ENCODE measurements around the gene SIGLEC9. TPM values are rescaled to one million over a fixed set of nuclear protein-coding genes. Genes with fewer than 3 reads are reported as not detected.

SIGLEC9 gene
- 1 to 10 TPM in 1 of 2 donors, under 1 TPM in 1; 0.74 to 1.6 TPM for total RNA-seq

DNA sequence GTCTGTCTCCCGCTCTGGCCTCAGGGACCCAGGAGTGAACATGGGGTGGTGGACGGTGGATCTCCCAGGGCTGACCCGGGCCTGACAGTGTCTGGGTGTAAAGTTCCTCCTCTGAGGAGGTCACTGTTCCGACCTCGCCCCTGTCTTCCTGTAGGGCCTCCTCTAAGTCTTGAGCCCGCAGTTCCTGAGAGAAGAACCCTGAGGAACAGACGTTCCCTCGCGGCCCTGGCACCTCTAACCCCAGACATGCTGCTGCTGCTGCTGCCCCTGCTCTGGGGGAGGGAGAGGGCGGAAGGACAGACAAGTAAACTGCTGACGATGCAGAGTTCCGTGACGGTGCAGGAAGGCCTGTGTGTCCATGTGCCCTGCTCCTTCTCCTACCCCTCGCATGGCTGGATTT lies at the start of gene SIGLEC9:
SIGLEC9 (plus strand) TSS at position 178 of the 400 bp plus-strand sequence; CDS start at position 247, 69 bp downstream.
- peaks cover 86% of the 10 kb centered on the region for H3K4me1 Mint-ChIP-seq (ENCODE audit: low read depth)
- H3K4me3 Mint-ChIP-seq: peak within 1 kb of the TSS; percentile 62 to 77
- no peak for ATAC-seq (replicated peaks in 1 of 2)
- no peak for DNase-seq
- no peak within 1 kb of the TSS for H3K27ac Mint-ChIP-seq
- H3K36me3 Mint-ChIP-seq (ENCODE audit: insufficient read depth in 2 of 2): no peaks in the 10 kb centered on the region
- H3K9me3 Mint-ChIP-seq: no peaks in the 10 kb centered on the region
- H3K27me3 Mint-ChIP-seq (ENCODE audit: low read depth): no peaks in the 10 kb centered on the region

DNA sequence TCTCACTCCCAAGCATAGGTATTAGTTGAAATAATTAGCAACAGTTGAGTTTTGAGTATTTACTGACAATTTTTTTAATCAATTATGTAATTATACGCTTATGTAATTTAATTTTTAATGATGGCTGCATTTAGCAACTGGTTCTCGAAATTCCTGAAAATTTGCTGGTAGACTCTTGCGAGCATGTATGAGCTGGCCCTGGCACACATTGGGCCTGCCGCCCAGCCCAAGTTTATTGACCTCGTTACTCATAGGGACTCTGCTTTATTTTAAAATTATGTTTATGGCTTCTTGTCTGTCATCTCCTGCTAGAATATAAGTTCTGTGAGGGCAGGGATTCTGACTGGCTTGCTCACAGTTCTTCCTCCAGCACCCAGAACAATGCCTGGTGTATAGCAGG lies 48.7 kb upstream of the SIGLEC9 start:
- no peak for ATAC-seq (replicated peaks in 1 of 2)
- H3K4me3 Mint-ChIP-seq: no peak overlapping the region

DNA sequence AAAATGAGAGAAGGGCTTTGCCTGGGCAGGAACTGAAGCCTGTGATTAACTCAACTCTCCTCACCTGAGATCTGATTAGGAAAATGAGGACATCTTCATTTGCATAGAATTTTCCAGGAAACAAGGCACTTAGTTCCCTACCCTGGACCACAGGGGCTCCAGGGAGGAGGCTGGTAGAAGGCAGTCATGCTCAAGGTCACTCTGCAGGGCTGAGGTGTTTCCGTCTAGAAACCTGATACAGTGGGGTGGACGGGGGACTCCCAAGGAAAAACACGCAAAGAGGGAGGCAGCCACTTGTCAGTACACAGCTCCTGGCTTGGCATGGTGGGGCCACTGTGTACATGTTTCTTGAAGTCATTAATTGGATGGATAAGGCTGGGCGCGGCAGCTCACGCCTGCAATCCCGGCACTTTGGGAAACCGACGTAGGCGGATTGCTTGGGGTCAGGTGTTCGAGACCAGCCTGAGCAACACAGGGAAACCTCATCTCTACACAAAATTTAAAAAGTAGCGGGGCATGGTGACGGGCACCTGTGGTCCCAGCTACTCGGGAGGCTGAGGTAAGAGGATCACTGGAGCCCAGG lies 48.0 kb upstream of the SIGLEC9 start:
- ATAC-seq (replicated peaks in 1 of 2) (no peak), DNase-seq (no peak)
- H3K4me3 Mint-ChIP-seq: no peak overlapping the region
- H3K27ac Mint-ChIP-seq: no peak overlapping the region
- peaks cover 0 to 1% of the 10 kb centered on the region in 2 donors for H3K9me3 Mint-ChIP-seq
- peaks cover 0 to 8% of the 10 kb centered on the region in 2 donors for H3K36me3 Mint-ChIP-seq (ENCODE audit: insufficient read depth in 2 of 2)
- peaks cover 19% of the 10 kb centered on the region for H3K27me3 Mint-ChIP-seq (ENCODE audit: low read depth)
- H3K4me1 Mint-ChIP-seq (ENCODE audit: low read depth): no peaks in the 10 kb centered on the region

More for the DNA sequence above, 48.7 kb upstream of the SIGLEC9 start:
- Mint-ChIP-seq H3K27ac (no peak overlapping the region), H3K36me3 (ENCODE audit: insufficient read depth in 2 of 2) (peaks cover 0 to 8% of the 10 kb centered on the region in 2 donors), H3K27me3 (ENCODE audit: low read depth) (peaks cover 19% of the 10 kb centered on the region), H3K9me3 (peaks cover 0 to 1% of the 10 kb centered on the region in 2 donors), H3K4me1 (ENCODE audit: low read depth) (no peaks in the 10 kb centered on the region)
- no peak for DNase-seq

DNA sequence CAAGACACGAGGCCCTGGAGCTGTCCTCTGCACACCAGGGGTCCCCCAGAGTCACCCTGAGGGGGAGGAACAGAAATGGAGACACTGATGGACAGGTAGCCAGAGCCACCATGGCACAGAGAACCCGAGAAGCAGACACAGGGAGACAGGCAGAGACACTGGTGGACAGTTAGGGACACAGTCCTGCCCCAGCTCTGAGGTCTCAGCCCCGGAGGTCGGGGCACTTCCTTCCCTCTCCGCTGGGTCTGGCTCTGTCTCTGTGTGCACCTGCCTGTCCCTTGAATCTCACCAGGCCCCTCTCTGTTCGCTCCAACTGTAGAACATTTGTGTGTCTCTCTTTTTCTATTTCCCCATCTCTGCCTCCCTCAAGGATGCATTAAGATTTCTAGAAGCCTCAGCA lies 46.6 kb upstream of the SIGLEC9 start:
- Mint-ChIP-seq H3K27me3 (ENCODE audit: low read depth) (peaks cover 28% of the 10 kb centered on the region), H3K9me3 (peaks cover 0 to 1% of the 10 kb centered on the region in 2 donors), H3K4me1 (ENCODE audit: low read depth) (no peaks in the 10 kb centered on the region), H3K4me3 (no peak overlapping the region), H3K36me3 (ENCODE audit: insufficient read depth in 2 of 2) (peaks cover 0 to 8% of the 10 kb centered on the region in 2 donors), H3K27ac (no peak overlapping the region)
- DNase-seq: no peak
- no peak for ATAC-seq (replicated peaks in 1 of 2)

DNA sequence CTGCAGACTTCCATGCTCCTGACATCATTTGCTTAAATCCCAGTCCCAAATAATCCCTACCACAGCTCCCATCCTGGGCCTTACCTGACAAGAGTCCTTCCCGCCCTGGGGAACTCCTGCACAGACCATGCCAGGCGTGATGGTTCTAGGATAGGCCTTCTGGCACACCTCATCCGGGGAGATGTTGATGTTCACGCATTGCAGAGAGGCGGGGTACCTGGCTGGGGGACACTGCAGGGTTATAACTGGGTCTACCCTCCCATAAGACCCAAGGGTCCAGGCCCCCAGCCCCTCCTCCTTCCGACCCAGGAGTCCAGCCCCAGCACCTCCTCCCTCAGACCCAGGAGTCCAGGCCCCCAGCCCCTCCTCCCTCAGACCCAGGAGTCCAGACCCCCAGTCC lies 46.0 kb upstream of the SIGLEC9 start:
- Mint-ChIP-seq H3K27ac (no peak overlapping the region), H3K36me3 (ENCODE audit: insufficient read depth in 2 of 2) (peaks cover 0 to 3% of the 10 kb centered on the region in 2 donors), H3K27me3 (ENCODE audit: low read depth) (peaks cover 28% of the 10 kb centered on the region), H3K4me1 (ENCODE audit: low read depth) (peaks cover 4% of the 10 kb centered on the region), H3K9me3 (peaks cover 0 to 1% of the 10 kb centered on the region in 2 donors), H3K4me3 (no peak overlapping the region)
- no peak for DNase-seq
- ATAC-seq (replicated peaks in 1 of 2): no peak

DNA sequence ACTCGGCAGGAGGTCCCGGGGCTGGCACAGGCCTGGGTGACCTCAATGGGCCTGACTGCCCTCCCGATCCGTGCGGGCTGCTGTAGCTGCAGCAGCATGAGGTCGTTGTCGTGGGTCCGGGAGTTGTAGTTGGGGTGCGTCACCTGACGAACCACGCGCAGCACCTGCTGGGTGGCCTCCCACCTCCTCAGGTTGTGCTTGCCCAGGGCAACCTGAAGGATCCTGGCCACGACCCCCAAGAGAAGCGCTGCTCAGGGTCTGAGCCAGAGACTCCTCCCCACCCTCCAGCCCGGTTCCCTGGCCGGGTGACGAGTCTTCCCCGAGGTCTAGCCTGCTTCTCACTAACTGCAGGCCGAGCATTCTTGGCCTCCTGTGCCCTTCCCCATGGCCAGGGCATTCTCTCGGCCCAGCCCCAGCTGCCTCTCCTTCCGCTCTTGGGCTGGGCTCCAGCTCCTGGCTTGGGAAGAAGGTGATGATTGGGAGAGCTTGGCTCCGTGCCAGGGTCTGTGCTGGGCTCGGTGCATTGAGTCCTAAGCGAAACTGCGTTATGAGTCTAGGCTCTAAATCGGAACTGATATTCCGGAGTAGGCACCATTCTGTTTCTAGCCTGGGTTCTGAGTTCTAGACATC lies 45.1 kb upstream of the SIGLEC9 start:
- Mint-ChIP-seq H3K4me1 (ENCODE audit: low read depth) (peaks cover 4% of the 10 kb centered on the region), H3K9me3 (no peaks in the 10 kb centered on the region), H3K27me3 (ENCODE audit: low read depth) (peaks cover 22% of the 10 kb centered on the region), H3K27ac (no peak overlapping the region), H3K4me3 (no peak overlapping the region), H3K36me3 (ENCODE audit: insufficient read depth in 2 of 2) (no peaks in the 10 kb centered on the region)
- DNase-seq (no peak), ATAC-seq (replicated peaks in 1 of 2) (no peak)

DNA sequence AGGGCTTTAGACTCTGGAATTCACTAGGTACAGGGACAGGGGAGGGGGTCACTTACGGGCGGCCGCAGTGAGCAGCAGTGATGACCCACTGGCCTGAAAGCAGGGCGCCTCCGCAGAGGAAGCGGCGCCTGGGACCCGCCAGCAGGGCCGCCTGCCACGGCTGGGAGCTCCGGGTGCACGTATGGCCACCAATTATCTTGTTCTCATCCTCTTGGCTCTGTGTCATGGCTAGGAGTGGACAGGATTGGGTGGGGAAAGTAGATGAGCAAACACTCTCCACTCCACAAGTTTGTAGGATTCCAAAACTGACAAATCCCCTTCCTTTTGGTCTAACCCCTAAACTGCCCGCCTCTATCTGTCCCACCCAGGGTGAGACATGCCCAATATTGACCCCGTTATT lies 43.2 kb upstream of the SIGLEC9 start:
- DNase-seq (no peak), ATAC-seq (replicated peaks in 1 of 2) (no peak)
- Mint-ChIP-seq H3K36me3 (ENCODE audit: insufficient read depth in 2 of 2) (no peaks in the 10 kb centered on the region), H3K4me1 (ENCODE audit: low read depth) (peaks cover 4% of the 10 kb centered on the region), H3K27ac (no peak overlapping the region), H3K27me3 (ENCODE audit: low read depth) (peaks cover 19% of the 10 kb centered on the region), H3K4me3 (no peak overlapping the region), H3K9me3 (no peaks in the 10 kb centered on the region)

DNA sequence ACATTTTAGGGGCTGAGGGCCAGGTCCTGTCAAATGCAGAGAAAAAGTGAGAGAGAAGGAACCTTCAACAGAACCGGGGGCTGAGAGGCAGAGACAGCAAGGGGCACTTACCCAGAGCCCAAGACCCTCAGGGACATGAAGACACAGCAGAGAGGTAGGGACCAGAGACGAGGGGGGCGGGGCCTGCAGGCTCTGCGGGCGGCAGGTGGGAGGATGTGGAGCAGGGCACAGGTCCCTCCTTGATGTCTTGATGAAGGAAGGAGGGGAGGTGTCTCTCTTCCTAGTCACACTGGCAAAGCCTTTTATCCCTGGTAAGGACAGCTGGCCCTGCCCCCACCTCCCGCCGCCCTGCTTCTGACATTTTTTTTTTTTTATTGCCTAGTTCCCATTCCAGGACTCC lies 42.1 kb upstream of the SIGLEC9 start, which contains the start of gene KLK14:
KLK14 (minus strand) TSS at position 277 of the 400 bp plus-strand sequence; CDS start at position 4, 273 bp downstream.
- H3K4me1 Mint-ChIP-seq (ENCODE audit: low read depth): peaks cover 4% of the 10 kb centered on the region
- H3K27me3 Mint-ChIP-seq (ENCODE audit: low read depth): peaks cover 19% of the 10 kb centered on the region
- no peak within 1 kb of the TSS for H3K27ac Mint-ChIP-seq
- ATAC-seq (replicated peaks in 1 of 2): no peak
- no peaks in the 10 kb centered on the region for H3K9me3 Mint-ChIP-seq
- H3K36me3 Mint-ChIP-seq (ENCODE audit: insufficient read depth in 2 of 2): no peaks in the 10 kb centered on the region
- H3K4me3 Mint-ChIP-seq: no peak within 1 kb of the TSS
- no peak for DNase-seq

DNA sequence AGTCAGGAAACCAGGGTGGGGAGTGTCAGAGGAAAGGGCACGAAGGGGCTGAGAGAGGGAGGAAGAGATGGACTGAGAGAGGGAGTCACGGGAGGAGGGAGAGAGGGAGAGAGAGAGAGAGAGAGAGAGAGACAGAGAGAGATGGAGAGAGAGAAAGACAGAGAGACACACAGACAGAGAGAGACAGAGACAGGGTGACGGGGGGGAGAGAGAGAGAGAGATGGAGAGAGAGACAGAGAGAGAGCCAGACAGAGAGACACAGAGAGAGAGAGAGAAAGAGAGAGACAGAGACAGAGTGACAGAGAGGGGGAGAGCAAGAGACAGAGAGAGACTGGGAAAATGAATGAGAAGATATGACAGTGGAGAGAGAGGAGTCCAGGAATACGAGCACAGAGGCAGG lies 41.5 kb upstream of the SIGLEC9 start:
- no peak overlapping the region for H3K27ac Mint-ChIP-seq
- DNase-seq: no peak

DNA sequence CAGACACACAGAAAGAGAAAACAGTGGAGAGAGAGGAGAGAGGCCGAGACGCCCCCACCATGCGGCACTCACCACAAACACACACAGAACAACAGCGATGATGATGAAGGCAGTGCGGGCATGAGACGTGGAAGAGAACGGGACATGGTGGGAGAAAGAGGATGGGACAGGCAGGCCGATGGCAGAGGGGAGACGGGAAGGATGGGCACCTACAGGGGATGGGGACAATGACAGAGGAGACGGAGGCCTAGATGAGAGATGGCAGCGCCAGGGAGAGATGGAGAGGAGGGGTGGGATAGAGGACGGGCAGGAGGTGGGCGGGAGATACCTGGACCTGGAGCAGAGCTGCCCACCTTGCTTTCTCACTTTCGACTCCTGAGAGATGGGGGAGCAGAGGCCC lies 40.9 kb upstream of the SIGLEC9 start:
- Mint-ChIP-seq H3K27me3 (ENCODE audit: low read depth) (peaks cover 19% of the 10 kb centered on the region), H3K36me3 (ENCODE audit: insufficient read depth in 2 of 2) (no peaks in the 10 kb centered on the region), H3K4me1 (ENCODE audit: low read depth) (peaks cover 4% of the 10 kb centered on the region), H3K27ac (no peak overlapping the region), H3K4me3 (no peak overlapping the region), H3K9me3 (no peaks in the 10 kb centered on the region)
- DNase-seq (no peak), ATAC-seq (replicated peaks in 1 of 2) (no peak)

More for the DNA sequence above, 41.5 kb upstream of the SIGLEC9 start:
- H3K4me1 Mint-ChIP-seq (ENCODE audit: low read depth): peaks cover 4% of the 10 kb centered on the region
- H3K9me3 Mint-ChIP-seq: no peaks in the 10 kb centered on the region
- no peak for ATAC-seq (replicated peaks in 1 of 2)
- H3K36me3 Mint-ChIP-seq (ENCODE audit: insufficient read depth in 2 of 2): no peaks in the 10 kb centered on the region
- no peak overlapping the region for H3K4me3 Mint-ChIP-seq
- peaks cover 19% of the 10 kb centered on the region for H3K27me3 Mint-ChIP-seq (ENCODE audit: low read depth)

DNA sequence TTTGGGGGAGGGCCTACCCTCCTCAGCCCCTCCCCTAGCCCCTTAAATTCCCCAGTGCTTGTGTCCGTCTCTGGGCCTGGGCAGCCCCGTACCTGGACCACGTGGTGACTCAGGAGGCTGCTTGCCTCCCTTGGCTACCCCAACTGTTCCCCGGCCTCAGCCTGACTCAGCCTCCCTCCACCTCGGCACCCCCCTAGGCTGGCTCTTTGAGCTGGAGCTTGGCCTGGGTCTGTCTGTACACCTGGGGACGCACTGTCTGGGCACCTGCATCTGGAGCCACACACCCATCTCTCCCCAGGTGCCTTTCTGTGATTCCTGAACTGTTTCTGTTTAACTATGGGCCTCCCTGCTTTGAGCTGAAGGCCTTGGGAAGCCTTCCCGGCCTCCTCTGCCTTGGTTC lies 40.2 kb upstream of the SIGLEC9 start:
- no peaks in the 10 kb centered on the region for H3K9me3 Mint-ChIP-seq
- no peaks in the 10 kb centered on the region for H3K36me3 Mint-ChIP-seq (ENCODE audit: insufficient read depth in 2 of 2)
- H3K27ac Mint-ChIP-seq: no peak overlapping the region
- ATAC-seq (replicated peaks in 1 of 2) (no peak), DNase-seq (no peak)
- H3K27me3 Mint-ChIP-seq (ENCODE audit: low read depth): peaks cover 19% of the 10 kb centered on the region
- H3K4me1 Mint-ChIP-seq (ENCODE audit: low read depth): peaks cover 4% of the 10 kb centered on the region
- no peak overlapping the region for H3K4me3 Mint-ChIP-seq

DNA sequence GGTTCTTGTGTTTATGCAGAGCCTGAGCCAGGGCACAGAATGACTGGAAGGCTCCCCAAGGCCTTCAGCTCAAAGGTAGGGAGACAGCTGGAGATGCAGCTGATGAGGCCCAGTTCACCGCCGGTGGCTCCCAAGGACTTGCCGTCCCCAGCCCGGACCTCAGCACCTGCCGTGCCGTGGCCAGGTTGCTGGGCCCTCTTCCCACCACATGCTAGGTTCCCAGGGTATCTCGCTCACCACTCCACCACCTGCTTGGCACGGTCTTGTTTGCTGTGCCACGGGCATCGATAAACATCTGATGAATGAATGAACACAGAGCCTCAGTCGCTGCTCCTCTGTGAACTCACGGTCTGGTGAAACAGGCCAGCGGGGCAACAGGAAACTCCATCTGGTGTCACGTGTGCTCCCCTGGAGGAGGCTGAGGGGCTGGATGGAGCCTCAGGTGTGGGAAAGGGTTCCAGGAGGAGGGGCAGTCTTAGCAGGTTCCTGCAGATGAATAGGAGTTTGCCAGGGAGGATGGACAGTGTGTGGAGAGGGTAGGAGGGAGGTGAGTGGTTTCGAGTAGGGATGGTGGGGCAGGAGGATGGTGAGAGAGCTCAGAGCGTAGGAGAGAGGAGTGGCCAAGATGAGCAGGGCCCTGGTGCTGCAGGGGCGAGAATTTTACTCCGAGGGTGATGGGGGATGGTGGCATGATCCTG lies 38.4 kb upstream of the SIGLEC9 start:
- Mint-ChIP-seq H3K36me3 (ENCODE audit: insufficient read depth in 2 of 2) (no peaks in the 10 kb centered on the region), H3K9me3 (no peaks in the 10 kb centered on the region), H3K27me3 (ENCODE audit: low read depth) (peaks cover 19% of the 10 kb centered on the region), H3K27ac (no peak overlapping the region), H3K4me3 (no peak overlapping the region), H3K4me1 (ENCODE audit: low read depth) (peaks cover 4% of the 10 kb centered on the region)
- ATAC-seq (replicated peaks in 1 of 2): no peak
- no peak for DNase-seq

DNA sequence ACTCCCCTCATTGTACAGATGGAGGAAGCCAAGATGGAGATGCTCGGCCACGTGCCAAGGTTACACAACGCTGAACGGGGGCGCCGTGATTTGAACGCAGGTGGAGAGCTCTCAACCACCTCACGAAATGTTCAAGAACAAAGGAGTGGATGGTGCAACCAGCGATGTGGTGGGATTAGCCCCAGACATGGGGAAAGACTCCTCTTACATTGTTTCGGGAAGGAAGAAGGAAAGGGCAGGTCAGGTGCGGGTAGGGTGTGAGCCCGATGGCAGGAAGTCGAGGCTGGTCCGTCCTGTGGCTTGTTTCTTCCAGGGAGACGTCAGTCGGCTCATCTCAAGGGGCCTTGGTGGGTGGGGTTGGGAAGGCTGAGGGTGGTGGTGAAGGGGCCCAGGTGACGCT lies 34.9 kb upstream of the SIGLEC9 start:
- Mint-ChIP-seq H3K4me1 (ENCODE audit: low read depth) (peaks cover 5% of the 10 kb centered on the region), H3K4me3 (no peak overlapping the region), H3K27ac (no peak overlapping the region), H3K9me3 (no peaks in the 10 kb centered on the region), H3K27me3 (ENCODE audit: low read depth) (no peaks in the 10 kb centered on the region), H3K36me3 (ENCODE audit: insufficient read depth in 2 of 2) (no peaks in the 10 kb centered on the region)
- ATAC-seq (replicated peaks in 1 of 2) (no peak), DNase-seq (no peak)

All from activated T-cell treated with anti-CD3 and anti-CD28 coated beads, Interleukin-2, amount 50 U/mL, for 72 hours (primary cell).